ENCODE data around the gene WDR70.

GRCh38 chr5:37640088-37640487, 261.0 kb downstream of the WDR70 start:
- TF ChIP-seq CTCF (conservative IDR thresholded peaks at IDR 0.05; ENCODE audit: low read length) (no peak), EZH2phosphoT487 (IDR thresholded peaks at IDR 0.05; ENCODE audit: borderline replicate concordance) (no peak)

All from Loucy (cell line).